MM.1S (cell line): ENCODE measurements around the gene RSRC2.

Experiments
- DNase-seq: peaks from one replicate; pipeline ENCODE4 v3.0.0-alpha.2; 2015
- H2AFZ ChIP-seq: fragments of 300-600 bp; sonication (generic); 2 replicates; pipeline ENCODE4 v1.6.0; 2016; ENCODE audit warnings: antibody characterized with exemption, low read length
- H3F3A ChIP-seq: fragments of 300-600 bp; sonication (generic); 2 replicates; pipeline ENCODE4 v1.6.1; 2016; ENCODE audit warnings: mild to moderate bottlenecking, antibody characterized with exemption, low read length, moderate library complexity, mixed read lengths; ENCODE audit not compliant: insufficient read depth
- H3K27ac ChIP-seq: fragments of 300-600 bp; sonication (generic); 2 replicates; pipeline ENCODE4 v1.5.1; 2016; ENCODE audit warnings: mild to moderate bottlenecking, low read length
- H3K27me3 ChIP-seq: fragments of 300-600 bp; sonication (generic); replicated peaks from 2 replicates; pipeline ENCODE4 v1.6.0; 2016; ENCODE audit warnings: low read length; ENCODE audit not compliant: insufficient read depth
- H3K36me3 ChIP-seq: fragments of 300-600 bp; sonication (generic); replicated peaks from 2 replicates; pipeline ENCODE4 v1.6.1; 2016; ENCODE audit warnings: mild to moderate bottlenecking, low read length, mixed read lengths; ENCODE audit not compliant: insufficient read depth
- H3K4me1 ChIP-seq: fragments of 300-600 bp; sonication (generic); 2 replicates; pipeline ENCODE4 v1.6.1; 2016; ENCODE audit warnings: low read length, mixed read lengths
- H3K4me2 ChIP-seq: fragments of 300-600 bp; sonication (generic); 2 replicates; pipeline ENCODE4 v1.6.0; 2016; ENCODE audit warnings: low read depth, low read length
- H3K4me3 ChIP-seq: fragments of 300-600 bp; sonication (generic); 2 replicates; pipeline ENCODE4 v1.5.1; 2016; ENCODE audit warnings: low read length, mixed read lengths
- H3K79me2 ChIP-seq: fragments of 300-600 bp; sonication (generic); 2 replicates; pipeline ENCODE4 v1.6.1; 2016; ENCODE audit warnings: mixed run types, low read length, mixed read lengths
- H3K9ac ChIP-seq: fragments of 300-600 bp; sonication (generic); 2 replicates; pipeline ENCODE4 v1.6.1; 2016; ENCODE audit warnings: low read length, mixed read lengths
- H3K9me2 ChIP-seq: fragments of 300-600 bp; sonication (generic); replicated peaks from 2 replicates; pipeline ENCODE4 v1.6.1; 2016; ENCODE audit warnings: mild to moderate bottlenecking, low read length, mixed read lengths; ENCODE audit not compliant: insufficient read depth
- H3K9me3 ChIP-seq: fragments of 300-600 bp; sonication (generic); replicated peaks from 2 replicates; pipeline ENCODE4 v1.6.1; 2016; ENCODE audit warnings: mild to moderate bottlenecking, low read length, mixed read lengths; ENCODE audit not compliant: insufficient read depth
- H4K20me1 ChIP-seq: fragments of 300-600 bp; sonication (generic); 2 replicates; pipeline ENCODE4 v1.6.1; 2016; ENCODE audit warnings: mild to moderate bottlenecking, low read length, moderate library complexity, mixed read lengths; ENCODE audit not compliant: insufficient read depth
- EZH2 ChIP-seq: fragments of 300-600 bp; sonication (generic); optimal IDR thresholded peaks from 2 replicates; pipeline ENCODE3; 2017; ENCODE audit warnings: low read depth, mild to moderate bottlenecking, antibody characterized with exemption, low read length, mixed read lengths
- EZH2phosphoT487 ChIP-seq: fragments of 300-600 bp; sonication (generic); IDR thresholded peaks from 2 replicates; pipeline ENCODE4 v1.6.1; 2018; ENCODE audit warnings: antibody characterized with exemption, low read length
- TF ChIP-seq, protein P1 (sequence below): fragments of 300-600 bp; sonication (generic); IDR thresholded peaks from 2 replicates; pipeline ENCODE4 v1.5.1; 2016; ENCODE audit warnings: antibody characterized with exemption, low read length, mixed read lengths

Gene RSRC2

GRCh38 chr12:122520676-122521075 is 6.1 kb downstream of the RSRC2 start:
- Histone ChIP-seq H3K4me1 (no peaks in the 10 kb centered on the region), H3K9ac (no peak overlapping the region), H3K36me3 (peaks cover 6% of the 10 kb centered on the region), H3K27ac (no peak overlapping the region), H3K9me3 (no peaks in the 10 kb centered on the region), H3K79me2 (peaks cover 88% of the 10 kb centered on the region), H3K9me2 (no peaks in the 10 kb centered on the region), H2AFZ (no peak overlapping the region), H3K4me3 (no peak overlapping the region), H4K20me1 (peaks cover 9% of the 10 kb centered on the region; the same call in 1 of the 2 replicates), H3K4me2 (no peak overlapping the region), H3F3A (peaks cover 3% of the 10 kb centered on the region; the same call in 1 of the 2 replicates), H3K27me3 (no peaks in the 10 kb centered on the region)
- TF ChIP-seq EZH2phosphoT487 = no peak
- no peak for TF ChIP-seq EZH2
- TF ChIP-seq, protein P1, sequence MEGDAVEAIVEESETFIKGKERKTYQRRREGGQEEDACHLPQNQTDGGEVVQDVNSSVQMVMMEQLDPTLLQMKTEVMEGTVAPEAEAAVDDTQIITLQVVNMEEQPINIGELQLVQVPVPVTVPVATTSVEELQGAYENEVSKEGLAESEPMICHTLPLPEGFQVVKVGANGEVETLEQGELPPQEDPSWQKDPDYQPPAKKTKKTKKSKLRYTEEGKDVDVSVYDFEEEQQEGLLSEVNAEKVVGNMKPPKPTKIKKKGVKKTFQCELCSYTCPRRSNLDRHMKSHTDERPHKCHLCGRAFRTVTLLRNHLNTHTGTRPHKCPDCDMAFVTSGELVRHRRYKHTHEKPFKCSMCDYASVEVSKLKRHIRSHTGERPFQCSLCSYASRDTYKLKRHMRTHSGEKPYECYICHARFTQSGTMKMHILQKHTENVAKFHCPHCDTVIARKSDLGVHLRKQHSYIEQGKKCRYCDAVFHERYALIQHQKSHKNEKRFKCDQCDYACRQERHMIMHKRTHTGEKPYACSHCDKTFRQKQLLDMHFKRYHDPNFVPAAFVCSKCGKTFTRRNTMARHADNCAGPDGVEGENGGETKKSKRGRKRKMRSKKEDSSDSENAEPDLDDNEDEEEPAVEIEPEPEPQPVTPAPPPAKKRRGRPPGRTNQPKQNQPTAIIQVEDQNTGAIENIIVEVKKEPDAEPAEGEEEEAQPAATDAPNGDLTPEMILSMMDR = no peak
- no peak for DNase-seq

GRCh38 chr12:122519418-122519817 is 7.3 kb downstream of the RSRC2 start:
- no peaks in the 10 kb centered on the region for H3K4me1 ChIP-seq
- H3K4me3 ChIP-seq = no peak overlapping the region

DNA sequence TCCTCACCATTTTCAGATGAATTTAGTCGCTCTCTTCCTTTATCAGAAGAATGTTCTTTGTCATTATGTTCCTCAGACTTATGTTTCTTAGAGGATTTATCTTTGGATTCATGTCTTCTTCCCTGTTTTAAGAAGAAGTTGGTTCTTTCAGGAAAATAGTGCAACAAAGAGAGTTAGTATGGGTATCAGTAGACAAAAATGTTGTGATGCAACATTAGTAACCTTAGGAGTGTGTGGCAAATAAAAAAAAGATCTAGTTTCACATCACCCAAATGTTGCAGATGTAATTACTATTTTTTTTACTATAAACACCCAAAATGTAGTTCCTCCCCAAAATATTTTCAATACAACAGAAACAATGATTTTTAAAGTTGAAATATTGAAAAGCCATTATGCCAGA is 7.8 kb downstream of the RSRC2 start:
- Histone ChIP-seq H3F3A (peaks cover 3% of the 10 kb centered on the region; the same call in 1 of the 2 replicates), H3K27ac (no peak overlapping the region), H3K9me2 (no peaks in the 10 kb centered on the region), H3K4me3 (no peak overlapping the region), H3K79me2 (peaks cover 85% of the 10 kb centered on the region), H3K4me1 (no peaks in the 10 kb centered on the region), H3K36me3 (peaks cover 6% of the 10 kb centered on the region), H2AFZ (no peak overlapping the region), H3K9me3 (no peaks in the 10 kb centered on the region), H3K9ac (no peak overlapping the region), H3K4me2 (no peak overlapping the region), H4K20me1 (peaks cover 3% of the 10 kb centered on the region; the same call in 1 of the 2 replicates), H3K27me3 (no peaks in the 10 kb centered on the region)
- TF ChIP-seq, protein P1 = no peak
- no peak for TF ChIP-seq EZH2
- TF ChIP-seq EZH2phosphoT487 = no peak
- no peak for DNase-seq

More at GRCh38 chr12:122519418-122519817, 7.3 kb downstream of the RSRC2 start:
- Histone ChIP-seq H3K4me2 (no peak overlapping the region), H3K27me3 (no peaks in the 10 kb centered on the region), H4K20me1 (peaks cover 4% of the 10 kb centered on the region; the same call in 1 of the 2 replicates), H3K36me3 (peaks cover 6% of the 10 kb centered on the region), H3K9me2 (no peaks in the 10 kb centered on the region), H2AFZ (no peak overlapping the region), H3K9ac (no peak overlapping the region), H3K9me3 (no peaks in the 10 kb centered on the region), H3K79me2 (peaks cover 88% of the 10 kb centered on the region), H3F3A (peaks cover 3% of the 10 kb centered on the region; the same call in 1 of the 2 replicates), H3K27ac (no peak overlapping the region)
- TF ChIP-seq EZH2phosphoT487 (no peak), EZH2 (no peak)
- TF ChIP-seq, protein P1 = no peak
- no peak for DNase-seq
